ENCODE results near the gene PIK3CG.

Gene PIK3CG

GRCh38 chr7:106865130-106866041, at the start of gene PIK3CG:
Gene PIK3CG, plus strand, starts transcription at chr7:106865282. Its CDS starts 2,280 bp downstream, at chr7:106867562.
- TF ChIP-seq EZH2phosphoT487 (conservative IDR thresholded peaks at IDR 0.05; ENCODE audit: low read length) (no peak), CTCF (IDR thresholded peaks at IDR 0.05; ENCODE audit: insufficient read depth, low read length, poor library complexity, severe bottlenecking) (no peak)

GRCh38 chr7:106817098-106817497, 48.0 kb upstream of the PIK3CG start:
- Histone ChIP-seq H3K4me3 (ENCODE audit: insufficient read depth, low read length, poor library complexity, severe bottlenecking) (no peak overlapping the region), H4K20me1 (ENCODE audit: low read depth, low read length) (no peaks in the 10 kb centered on the region), H3F3A (ENCODE audit: insufficient read depth) (no peaks in the 10 kb centered on the region), H3K36me3 (ENCODE audit: low read length) (no peaks in the 10 kb centered on the region), H3K9ac (ENCODE audit: low read length) (no peak overlapping the region), H3K9me3 (ENCODE audit: insufficient read depth, low read length) (no peaks in the 10 kb centered on the region), H2AFZ (ENCODE audit: low read depth, low read length, severe bottlenecking) (no peak overlapping the region), H3K4me2 (ENCODE audit: low read depth, low read length, poor library complexity, severe bottlenecking) (no peak overlapping the region), H3K9me2 (replicated peaks; ENCODE audit: insufficient read depth, low read length) (no peaks in the 10 kb centered on the region), H3K27ac (ENCODE audit: low read depth, low read length) (no peak overlapping the region), H3K79me2 (ENCODE audit: insufficient read depth, low read length) (no peaks in the 10 kb centered on the region), H3K27me3 (ENCODE audit: low read length) (no peaks in the 10 kb centered on the region)
- TF ChIP-seq EZH2phosphoT487 (conservative IDR thresholded peaks at IDR 0.05; ENCODE audit: low read length) (no peak), CTCF (IDR thresholded peaks at IDR 0.05; ENCODE audit: insufficient read depth, low read length, poor library complexity, severe bottlenecking) (no peak)

More at GRCh38 chr7:106865130-106866041, at the start of gene PIK3CG:
- peak within 1 kb of the TSS; percentile 66 for H3K9ac ChIP-seq (ENCODE audit: low read length)
- no peaks in the 10 kb centered on the region for H3K9me2 ChIP-seq (replicated peaks; ENCODE audit: insufficient read depth, low read length)
- H3K27ac ChIP-seq (ENCODE audit: low read depth, low read length), result peak within 1 kb of the TSS; percentile 92
- peak within 1 kb of the TSS; percentile 70 for H2AFZ ChIP-seq (ENCODE audit: low read depth, low read length, severe bottlenecking)
- peak within 1 kb of the TSS; percentile 97 for H3K4me2 ChIP-seq (ENCODE audit: low read depth, low read length, poor library complexity, severe bottlenecking)
- H3K79me2 ChIP-seq (ENCODE audit: insufficient read depth, low read length), result peaks cover 52% of the 10 kb centered on the region
- H4K20me1 ChIP-seq (ENCODE audit: low read depth, low read length), result no peaks in the 10 kb centered on the region
- peak within 1 kb of the TSS; percentile 85 for H3K4me3 ChIP-seq (ENCODE audit: insufficient read depth, low read length, poor library complexity, severe bottlenecking)
- no peaks in the 10 kb centered on the region for H3K27me3 ChIP-seq (ENCODE audit: low read length)
- H3K36me3 ChIP-seq (ENCODE audit: low read length), result peaks cover 10% of the 10 kb centered on the region; the same call in 1 of the 2 replicates
- H3F3A ChIP-seq (ENCODE audit: insufficient read depth), result peaks cover 28% of the 10 kb centered on the region
- no peaks in the 10 kb centered on the region for H3K9me3 ChIP-seq (ENCODE audit: insufficient read depth, low read length)

GRCh38 chr7:106818736-106819135, 46.3 kb upstream of the PIK3CG start:
- H3F3A ChIP-seq (ENCODE audit: insufficient read depth), result no peaks in the 10 kb centered on the region
- H3K9me2 ChIP-seq (replicated peaks; ENCODE audit: insufficient read depth, low read length), result no peaks in the 10 kb centered on the region
- no peaks in the 10 kb centered on the region for H3K36me3 ChIP-seq (ENCODE audit: low read length)
- no peaks in the 10 kb centered on the region for H3K9me3 ChIP-seq (ENCODE audit: insufficient read depth, low read length)
- no peak overlapping the region for H3K9ac ChIP-seq (ENCODE audit: low read length)
- TF ChIP-seq EZH2phosphoT487 (conservative IDR thresholded peaks at IDR 0.05; ENCODE audit: low read length) (no peak), CTCF (IDR thresholded peaks at IDR 0.05; ENCODE audit: insufficient read depth, low read length, poor library complexity, severe bottlenecking) (no peak)
- no peaks in the 10 kb centered on the region for H3K79me2 ChIP-seq (ENCODE audit: insufficient read depth, low read length)
- no peak overlapping the region for H3K27ac ChIP-seq (ENCODE audit: low read depth, low read length)
- no peak overlapping the region for H2AFZ ChIP-seq (ENCODE audit: low read depth, low read length, severe bottlenecking)
- no peaks in the 10 kb centered on the region for H3K27me3 ChIP-seq (ENCODE audit: low read length)
- H3K4me3 ChIP-seq (ENCODE audit: insufficient read depth, low read length, poor library complexity, severe bottlenecking), result no peak overlapping the region
- no peaks in the 10 kb centered on the region for H4K20me1 ChIP-seq (ENCODE audit: low read depth, low read length)
- no peak overlapping the region for H3K4me2 ChIP-seq (ENCODE audit: low read depth, low read length, poor library complexity, severe bottlenecking)
